Measurements from ENCODE around the gene TSPAN16.

Gene TSPAN16

GRCh38 chr19:11324748-11325389 is 28.9 kb downstream of the TSPAN16 start:
- Histone ChIP-seq H3K27me3 (ENCODE audit: insufficient read depth, low read length, poor library complexity) (no peaks in the 10 kb centered on the region), H3K27ac (ENCODE audit: low read length) (peak overlapping the region; percentile 99), H3K79me2 (ENCODE audit: insufficient read depth, low read length) (no peaks in the 10 kb centered on the region), H4K20me1 (ENCODE audit: insufficient read depth, low read length) (no peaks in the 10 kb centered on the region), H3K4me2 (ENCODE audit: insufficient read depth, low read length) (peak overlapping the region; percentile 53), H3K9me3 (ENCODE audit: insufficient read depth, low read length, severe bottlenecking) (no peaks in the 10 kb centered on the region), H3K4me1 (ENCODE audit: insufficient read depth, low read length) (peaks cover 60% of the 10 kb centered on the region), H3K36me3 (ENCODE audit: insufficient read depth, low read length) (peaks cover 26% of the 10 kb centered on the region), H2AFZ (ENCODE audit: low read depth, low read length) (peak overlapping the region; percentile 53; the same call in 1 of the 2 replicates), H3K4me3 (ENCODE audit: low read depth in 1 of 2, low read length in 2 of 2) (peak overlapping the region in 1 of 2 experiments; percentile 18; a peak in 2 of 4 replicates), H3K9ac (ENCODE audit: low read depth, low read length) (peak overlapping the region; percentile 61)
- peak; percentile 8; the same call in 2 of the 3 replicates for ATAC-seq (ENCODE audit: insufficient read depth, low read depth)
- TF ChIP-seq EZH2 (IDR thresholded peaks at IDR 0.05; ENCODE audit: borderline replicate concordance, low read depth, low read length, severe bottlenecking) = no peak
- TF ChIP-seq, protein P1, sequence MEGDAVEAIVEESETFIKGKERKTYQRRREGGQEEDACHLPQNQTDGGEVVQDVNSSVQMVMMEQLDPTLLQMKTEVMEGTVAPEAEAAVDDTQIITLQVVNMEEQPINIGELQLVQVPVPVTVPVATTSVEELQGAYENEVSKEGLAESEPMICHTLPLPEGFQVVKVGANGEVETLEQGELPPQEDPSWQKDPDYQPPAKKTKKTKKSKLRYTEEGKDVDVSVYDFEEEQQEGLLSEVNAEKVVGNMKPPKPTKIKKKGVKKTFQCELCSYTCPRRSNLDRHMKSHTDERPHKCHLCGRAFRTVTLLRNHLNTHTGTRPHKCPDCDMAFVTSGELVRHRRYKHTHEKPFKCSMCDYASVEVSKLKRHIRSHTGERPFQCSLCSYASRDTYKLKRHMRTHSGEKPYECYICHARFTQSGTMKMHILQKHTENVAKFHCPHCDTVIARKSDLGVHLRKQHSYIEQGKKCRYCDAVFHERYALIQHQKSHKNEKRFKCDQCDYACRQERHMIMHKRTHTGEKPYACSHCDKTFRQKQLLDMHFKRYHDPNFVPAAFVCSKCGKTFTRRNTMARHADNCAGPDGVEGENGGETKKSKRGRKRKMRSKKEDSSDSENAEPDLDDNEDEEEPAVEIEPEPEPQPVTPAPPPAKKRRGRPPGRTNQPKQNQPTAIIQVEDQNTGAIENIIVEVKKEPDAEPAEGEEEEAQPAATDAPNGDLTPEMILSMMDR (IDR thresholded peaks at IDR 0.05; ENCODE audit: borderline replicate concordance, extremely low read depth, low read length, poor library complexity, severe bottlenecking) = no peak
- peak; percentile 49 for DNase-seq

DNA sequence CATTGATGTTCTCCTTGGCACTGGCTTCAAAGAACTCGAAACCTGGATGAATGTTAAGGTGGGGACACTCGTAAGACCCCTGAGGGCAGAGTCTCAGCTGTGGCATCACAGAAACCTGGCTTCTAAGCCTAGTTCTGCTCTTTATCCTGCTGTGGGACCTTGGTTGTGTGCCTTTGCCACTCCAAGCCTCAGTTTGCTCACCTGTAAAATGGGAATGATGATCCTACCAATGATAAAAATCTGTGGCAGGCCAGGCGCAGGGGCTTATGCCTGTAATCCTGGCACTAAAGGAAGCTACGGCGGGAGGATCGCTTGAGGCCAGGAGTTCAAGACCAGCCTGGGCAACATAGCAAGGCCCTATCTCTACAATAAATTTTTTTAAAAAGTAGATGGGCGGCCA is 29.6 kb downstream of the TSPAN16 start:
- Histone ChIP-seq H3K4me2 (ENCODE audit: insufficient read depth, low read length) (no peak overlapping the region), H3K36me3 (ENCODE audit: insufficient read depth, low read length) (peaks cover 28% of the 10 kb centered on the region), H4K20me1 (ENCODE audit: insufficient read depth, low read length) (no peaks in the 10 kb centered on the region), H3K27me3 (ENCODE audit: insufficient read depth, low read length, poor library complexity) (no peaks in the 10 kb centered on the region), H3K27ac (ENCODE audit: low read length) (peak overlapping the region; percentile 99), H3K79me2 (ENCODE audit: insufficient read depth, low read length) (no peaks in the 10 kb centered on the region), H3K4me1 (ENCODE audit: insufficient read depth, low read length) (peaks cover 57% of the 10 kb centered on the region), H2AFZ (ENCODE audit: low read depth, low read length) (no peak overlapping the region), H3K4me3 (ENCODE audit: low read depth in 1 of 2, low read length in 2 of 2) (no peak overlapping the region), H3K9me3 (ENCODE audit: insufficient read depth, low read length, severe bottlenecking) (no peaks in the 10 kb centered on the region), H3K9ac (ENCODE audit: low read depth, low read length) (peak overlapping the region; percentile 61; the same call in 1 of the 2 replicates)
- no peak for ATAC-seq (ENCODE audit: insufficient read depth, low read depth)
- TF ChIP-seq, protein P1 (IDR thresholded peaks at IDR 0.05; ENCODE audit: borderline replicate concordance, extremely low read depth, low read length, poor library complexity, severe bottlenecking) = no peak
- no peak for TF ChIP-seq EZH2 (IDR thresholded peaks at IDR 0.05; ENCODE audit: borderline replicate concordance, low read depth, low read length, severe bottlenecking)
- DNase-seq = no peak

DNA sequence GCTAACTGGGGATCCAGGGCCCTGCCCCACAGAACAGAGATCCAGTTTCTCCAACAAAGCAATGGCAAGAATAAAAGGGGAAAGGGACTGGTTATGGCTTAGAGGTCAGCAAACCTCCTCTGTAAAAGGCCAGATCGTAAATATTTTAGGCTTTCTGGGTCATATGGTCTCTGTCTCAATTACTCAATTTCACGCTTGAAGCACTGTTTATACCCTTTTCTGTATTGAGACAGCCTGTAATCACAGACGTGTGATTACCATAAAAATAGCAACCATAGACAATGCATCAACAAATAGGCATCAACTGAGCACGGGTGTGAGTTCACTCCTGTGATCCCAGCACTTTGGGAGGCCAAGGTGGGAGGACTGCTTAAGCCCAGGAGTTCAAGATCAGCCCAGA is 34.2 kb downstream of the TSPAN16 start:
- Histone ChIP-seq H3K9me3 (ENCODE audit: insufficient read depth, low read length, severe bottlenecking) (no peaks in the 10 kb centered on the region), H2AFZ (ENCODE audit: low read depth, low read length) (no peak overlapping the region), H3K4me2 (ENCODE audit: insufficient read depth, low read length) (no peak overlapping the region), H3K79me2 (ENCODE audit: insufficient read depth, low read length) (no peaks in the 10 kb centered on the region), H4K20me1 (ENCODE audit: insufficient read depth, low read length) (no peaks in the 10 kb centered on the region), H3K4me1 (ENCODE audit: insufficient read depth, low read length) (peaks cover 11% of the 10 kb centered on the region), H3K9ac (ENCODE audit: low read depth, low read length) (no peak overlapping the region), H3K4me3 (ENCODE audit: low read depth in 1 of 2, low read length in 2 of 2) (no peak overlapping the region), H3K27ac (ENCODE audit: low read length) (peak overlapping the region; percentile 27; the same call in 1 of the 2 replicates), H3K36me3 (ENCODE audit: insufficient read depth, low read length) (peaks cover 37% of the 10 kb centered on the region), H3K27me3 (ENCODE audit: insufficient read depth, low read length, poor library complexity) (no peaks in the 10 kb centered on the region)
- ATAC-seq (ENCODE audit: insufficient read depth, low read depth) = no peak
- no peak for DNase-seq
- no peak for TF ChIP-seq EZH2 (IDR thresholded peaks at IDR 0.05; ENCODE audit: borderline replicate concordance, low read depth, low read length, severe bottlenecking)
- TF ChIP-seq, protein P1 (IDR thresholded peaks at IDR 0.05; ENCODE audit: borderline replicate concordance, extremely low read depth, low read length, poor library complexity, severe bottlenecking) = no peak

Data from DND-41 (cell line).